ENCODE results near the gene GPX2. TPM values are rescaled to one million over a fixed set of nuclear protein-coding genes. Genes with fewer than 3 reads are reported as not detected.
A peak's percentile ranks its signal among the peaks of the same experiment; 100 is the strongest.

Gene GPX2
- total and polyA plus RNA-seq, 2 experiments from 2014 or later = 0.78 to 2.2 TPM

- no peak overlapping the region for H3K27ac ChIP-seq (ENCODE audit: low read depth)
- no peak for DNase-seq (ENCODE audit: low spot score)
Measured at GRCh38 chr14:64937821-64938193, 4.7 kb downstream of the GPX2 start.

GRCh38 chr14:64937171-64937820, 5.2 kb downstream of the GPX2 start:
- no peaks in the 10 kb centered on the region for H3K9me3 Mint-ChIP-seq
- Histone ChIP-seq H2AFZ (no peak overlapping the region), H3K27me3 (ENCODE audit: insufficient read depth) (no peaks in the 10 kb centered on the region), H3K79me2 (replicated peaks; ENCODE audit: insufficient read depth) (no peaks in the 10 kb centered on the region), H3K9me2 (ENCODE audit: insufficient read depth) (no peaks in the 10 kb centered on the region), H3F3A (replicated peaks; ENCODE audit: low read depth) (no peaks in the 10 kb centered on the region), H3K27ac (ENCODE audit: low read depth) (no peak overlapping the region), H3K4me1 (ENCODE audit: insufficient read depth) (0 out of 2 replicates have a peak, but pooled peaks cover 1% of the 10 kb centered on the region), H3K4me2 (no peak overlapping the region), H3K4me3 (no peak overlapping the region), H3K36me3 (ENCODE audit: insufficient read depth) (peaks cover 15% of the 10 kb centered on the region; the same call in 1 of the 2 replicates), H4K20me1 (replicated peaks; ENCODE audit: insufficient read depth) (peaks cover 4% of the 10 kb centered on the region; the same call in 1 of the 2 replicates)
- peaks cover 5% of the 10 kb centered on the region; the same call in 1 of the 3 replicates for H3K36me3 Mint-ChIP-seq (ENCODE audit: low read depth)
- H3K27ac Mint-ChIP-seq = no peak overlapping the region
- DNase-seq (ENCODE audit: low spot score) (no peak), ATAC-seq (no peak)
- H3K4me3 Mint-ChIP-seq = no peak overlapping the region
- peaks cover 3% of the 10 kb centered on the region for H3K27me3 Mint-ChIP-seq (ENCODE audit: insufficient read depth, low read depth, poor library complexity)
- H3K4me1 Mint-ChIP-seq = peaks cover under 1% of the 10 kb centered on the region; the same call in 1 of the 3 replicates
- TF ChIP-seq CREB1 (CRISPR knock-in tag; IDR thresholded peaks at IDR 0.05; ENCODE audit: low read depth) (no peak), EZH2phosphoT487 (IDR thresholded peaks at IDR 0.05; ENCODE audit: unreplicated experiment) (no peak), POLR2AphosphoS5 (IDR thresholded peaks at IDR 0.05; ENCODE audit: low read depth) (no peak), ZNF462 (CRISPR knock-in tag; IDR thresholded peaks at IDR 0.05) (no peak), STAT1 (IDR thresholded peaks at IDR 0.05; ENCODE audit: unreplicated experiment) (no peak), ZNF114 (CRISPR knock-in tag; IDR thresholded peaks at IDR 0.05) (no peak), EZH2 (IDR thresholded peaks at IDR 0.05; ENCODE audit: low read depth, unreplicated experiment) (no peak), ZNF331 (CRISPR knock-in tag; IDR thresholded peaks at IDR 0.05; ENCODE audit: low read depth) (no peak), JUNB (IDR thresholded peaks at IDR 0.05; ENCODE audit: unreplicated experiment) (no peak)

More at GRCh38 chr14:64937821-64938193, 4.7 kb downstream of the GPX2 start:
- Mint-ChIP-seq H3K4me1 (peaks cover 6% of the 10 kb centered on the region; the same call in 2 of the 3 replicates), H3K4me3 (no peak overlapping the region), H3K27ac (no peak overlapping the region), H3K36me3 (ENCODE audit: low read depth) (0 out of 3 replicates have a peak, but pooled peaks cover 3% of the 10 kb centered on the region), H3K27me3 (ENCODE audit: insufficient read depth, low read depth, poor library complexity) (peaks cover 3% of the 10 kb centered on the region), H3K9me3 (no peaks in the 10 kb centered on the region)
- no peaks in the 10 kb centered on the region for H3K79me2 ChIP-seq (replicated peaks; ENCODE audit: insufficient read depth)
- no peak overlapping the region for H3K4me2 ChIP-seq
- peaks cover 11% of the 10 kb centered on the region; the same call in 1 of the 2 replicates for H3K36me3 ChIP-seq (ENCODE audit: insufficient read depth)
- TF ChIP-seq EZH2 (IDR thresholded peaks at IDR 0.05; ENCODE audit: low read depth, unreplicated experiment) (no peak), CTCF (conservative IDR thresholded peaks at IDR 0.05; ENCODE audit: low read depth in 2 of 2) (peak; percentile 33 to 44)
- H4K20me1 ChIP-seq (replicated peaks; ENCODE audit: insufficient read depth) = peaks cover 4% of the 10 kb centered on the region; the same call in 1 of the 2 replicates
- no peaks in the 10 kb centered on the region for H3F3A ChIP-seq (replicated peaks; ENCODE audit: low read depth)
- no peak overlapping the region for H2AFZ ChIP-seq
- ATAC-seq = no peak
- H3K27me3 ChIP-seq (ENCODE audit: insufficient read depth) = no peaks in the 10 kb centered on the region
- H3K9me2 ChIP-seq (ENCODE audit: insufficient read depth) = no peaks in the 10 kb centered on the region
- peaks cover 7% of the 10 kb centered on the region; the same call in 1 of the 2 replicates for H3K4me1 ChIP-seq (ENCODE audit: insufficient read depth)
- no peak overlapping the region for H3K4me3 ChIP-seq

Measured in GM23338 (cell line).